Activated CD8-positive, alpha-beta memory T cell treated with anti-CD3 and anti-CD28 coated beads for 36 hours (primary cell): Measurements from ENCODE around the gene HRCT1. TPM values are rescaled to one million over a fixed set of nuclear protein-coding genes. Genes with fewer than 3 reads are reported as not detected.

ENCODE experiments used
- CTCF ChIA-PET: fragments of 350-600 bp; sonication (Branson Sonifier 250); formaldehyde crosslinking; loops from one replicate; lab custom pipeline; 2021; ENCODE audit warnings: antibody characterized with exemption; lab: Charles Lee
- POLR2A ChIA-PET: fragments of 350-600 bp; sonication (Branson Sonifier 250); formaldehyde crosslinking; loops from one replicate; lab custom pipeline; 2021; ENCODE audit warnings: antibody characterized with exemption; lab: Charles Lee
- total RNA-seq, 2 experiments: library from RNA; stranded (reverse); gene quantifications; one replicate each; pipeline ENCODE4 v1.2.3, GENCODE V29; 2021

HRCT1 gene
- total RNA-seq: not detected

- POLR2A ChIA-PET: interaction anchor here (0.6 kb wide), 1 partner anchor 380 kb away, joined by 3 read pairs; no protein-coding TSS in a partner anchor
- CTCF ChIA-PET: interaction anchor here (0.9 kb wide), 1 partner anchor 81 kb away, joined by 3 read pairs; no protein-coding TSS in a partner anchor
These were observed at the start of gene HRCT1 for GRCh38 chr9:35905912-35906679. Gene HRCT1, plus strand, starts transcription at chr9:35906202. Its CDS starts 86 bp downstream, at chr9:35906288.

GRCh38 chr9:35856206-35856605 lies 49.8 kb upstream of the HRCT1 start:
- ChIA-PET CTCF (no interaction called here), POLR2A (no interaction called here)

- ChIA-PET POLR2A (no interaction called here), CTCF (interaction anchor here (1.2 kb wide), 1 partner anchor 11 kb away, joined by 3 read pairs; no protein-coding TSS in a partner anchor)
These were observed 49.1 kb upstream of the HRCT1 start for GRCh38 chr9:35856882-35857281.

GRCh38 chr9:35858458-35858857 lies 47.5 kb upstream of the HRCT1 start:
- ChIA-PET POLR2A (no interaction called here), CTCF (interaction anchor here (0.6 to 1.1 kb wide), 3 partner anchors 10 to 470 kb away, joined by 3 to 4 read pairs (median 3); no protein-coding TSS in a partner anchor)

DNA sequence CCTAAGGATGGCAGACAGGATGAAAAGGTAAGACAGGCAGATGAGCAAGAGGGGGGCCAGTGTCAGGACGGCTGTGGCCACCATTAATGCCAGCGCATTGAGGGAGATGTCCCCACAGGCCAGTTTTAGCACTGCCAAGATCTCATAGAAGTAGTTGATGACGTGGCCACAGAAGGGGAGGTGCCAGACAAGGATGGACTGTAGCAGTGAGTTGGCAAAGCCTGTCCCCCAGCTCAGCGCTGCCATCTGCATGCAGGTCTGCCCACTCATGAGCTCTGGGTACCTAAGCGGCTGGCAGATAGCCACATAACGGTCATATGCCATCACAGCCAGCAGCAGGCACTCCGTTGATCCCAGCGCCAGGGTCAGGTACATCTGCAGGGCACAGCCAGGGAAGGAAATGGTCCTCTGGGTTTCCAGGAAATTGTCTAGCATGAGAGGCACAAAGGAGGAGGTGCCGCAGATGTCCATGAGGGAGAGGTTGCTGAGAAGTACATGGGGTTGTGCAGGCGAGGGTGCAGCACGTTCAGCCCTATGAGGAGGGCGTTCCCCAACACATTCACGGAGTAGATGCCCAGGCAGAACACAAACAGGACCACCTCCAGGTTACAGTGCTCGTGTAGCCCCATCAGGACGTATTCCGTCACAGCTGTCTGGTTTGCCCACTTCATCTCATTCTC lies 46.6 kb upstream of the HRCT1 start:
- POLR2A ChIA-PET: no interaction called here
- CTCF ChIA-PET: interaction anchor here (1.1 kb wide), 1 partner anchor 11 kb away, joined by 3 read pairs; no protein-coding TSS in a partner anchor

DNA sequence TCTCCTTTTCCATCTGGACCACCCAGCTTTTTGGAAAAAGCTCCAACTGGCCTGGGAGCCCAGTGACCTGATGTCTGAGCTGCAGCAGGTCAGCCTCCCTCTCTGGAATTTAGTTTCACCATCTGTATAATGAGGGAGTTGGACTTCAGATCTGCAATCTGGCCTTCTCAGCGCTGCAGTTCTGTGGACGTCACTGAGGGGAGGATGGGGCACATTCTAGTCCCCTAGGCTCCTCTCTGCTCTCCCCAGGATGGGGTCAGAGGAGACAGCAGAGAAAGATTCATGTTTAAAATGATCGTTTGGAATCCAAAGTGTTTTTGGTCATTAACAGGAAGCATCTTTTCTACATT lies 46.0 kb upstream of the HRCT1 start:
- POLR2A ChIA-PET: no interaction called here
- CTCF ChIA-PET: no interaction called here

GRCh38 chr9:35861161-35861897 lies 44.7 kb upstream of the HRCT1 start:
- POLR2A ChIA-PET: no interaction called here
- CTCF ChIA-PET: no interaction called here

DNA sequence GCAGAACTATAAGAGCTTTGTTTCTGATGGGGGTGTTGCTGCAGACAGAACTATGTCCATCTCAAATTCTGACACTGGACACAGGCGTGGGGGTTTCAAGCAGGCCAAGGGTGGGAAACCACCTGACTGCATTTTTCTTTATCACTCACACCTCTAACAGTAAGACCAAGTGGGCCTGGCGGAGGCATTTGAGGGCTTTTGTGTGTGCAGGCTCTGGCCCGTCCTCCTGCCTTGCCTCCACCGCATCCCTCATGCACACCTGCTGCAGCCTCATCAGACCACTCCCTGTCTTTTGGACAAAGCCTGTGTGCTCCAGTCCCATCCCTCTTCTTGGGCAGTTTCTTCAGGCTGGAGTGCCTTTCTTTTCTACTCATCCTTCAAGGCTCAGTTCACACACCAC lies 43.7 kb upstream of the HRCT1 start:
- ChIA-PET POLR2A (no interaction called here), CTCF (no interaction called here)

- ChIA-PET CTCF (no interaction called here), POLR2A (no interaction called here)
These were observed 42.4 kb upstream of the HRCT1 start for GRCh38 chr9:35863583-35863982.

DNA sequence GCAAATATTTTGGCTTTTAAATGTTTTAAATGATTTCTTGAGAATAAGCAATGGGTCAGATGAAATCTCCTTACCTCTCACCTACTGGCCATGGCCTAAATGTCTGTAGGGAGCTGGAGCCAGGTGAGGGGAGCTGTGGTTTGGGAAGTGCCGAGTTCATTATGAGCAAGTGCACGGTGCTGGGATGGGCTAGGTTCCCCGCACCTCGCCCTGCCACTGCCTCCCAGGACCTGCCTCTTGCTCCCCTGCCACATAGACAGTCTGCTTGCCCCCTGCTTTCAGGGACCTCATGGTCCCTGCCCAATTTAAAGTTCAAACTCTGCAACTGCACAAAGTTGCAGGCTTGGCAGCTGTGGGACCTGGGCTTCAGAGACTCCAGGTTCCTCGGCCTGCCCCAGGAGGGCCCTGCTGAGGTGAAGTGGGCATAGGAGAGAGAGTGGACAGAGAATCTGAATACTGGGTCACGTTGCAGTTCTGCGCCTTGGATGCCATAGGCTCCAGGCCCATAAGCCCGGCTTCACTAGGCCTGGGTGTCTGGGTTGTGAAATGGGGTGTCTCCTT lies 41.2 kb upstream of the HRCT1 start:
- CTCF ChIA-PET: interaction anchor here (0.5 kb wide), 1 partner anchor 934 kb away, joined by 4 read pairs; no protein-coding TSS in a partner anchor
- POLR2A ChIA-PET: no interaction called here

- POLR2A ChIA-PET: no interaction called here
- CTCF ChIA-PET: no interaction called here
These were observed 38.5 kb upstream of the HRCT1 start for GRCh38 chr9:35867538-35867937.

DNA sequence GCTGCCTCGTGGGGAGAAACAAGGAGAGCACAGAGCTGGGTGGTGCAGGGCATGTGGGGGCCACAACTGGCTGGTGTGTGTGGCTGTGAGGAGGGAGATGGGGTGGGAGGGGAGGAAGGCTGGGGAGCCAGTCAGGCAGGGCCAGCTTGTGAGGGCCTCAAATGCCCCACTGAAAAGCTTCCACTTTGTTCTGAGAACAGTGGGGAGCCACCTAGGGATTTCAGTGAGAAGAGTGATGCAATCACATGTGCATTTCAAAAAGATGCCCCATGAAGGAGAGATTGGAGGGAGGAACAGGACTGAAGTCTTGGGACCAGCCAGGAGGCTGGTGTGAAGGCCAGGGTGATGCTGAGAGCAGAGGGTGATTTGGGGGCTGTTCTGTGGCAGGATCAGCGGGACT lies 37.1 kb upstream of the HRCT1 start:
- ChIA-PET CTCF (no interaction called here), POLR2A (no interaction called here)

DNA sequence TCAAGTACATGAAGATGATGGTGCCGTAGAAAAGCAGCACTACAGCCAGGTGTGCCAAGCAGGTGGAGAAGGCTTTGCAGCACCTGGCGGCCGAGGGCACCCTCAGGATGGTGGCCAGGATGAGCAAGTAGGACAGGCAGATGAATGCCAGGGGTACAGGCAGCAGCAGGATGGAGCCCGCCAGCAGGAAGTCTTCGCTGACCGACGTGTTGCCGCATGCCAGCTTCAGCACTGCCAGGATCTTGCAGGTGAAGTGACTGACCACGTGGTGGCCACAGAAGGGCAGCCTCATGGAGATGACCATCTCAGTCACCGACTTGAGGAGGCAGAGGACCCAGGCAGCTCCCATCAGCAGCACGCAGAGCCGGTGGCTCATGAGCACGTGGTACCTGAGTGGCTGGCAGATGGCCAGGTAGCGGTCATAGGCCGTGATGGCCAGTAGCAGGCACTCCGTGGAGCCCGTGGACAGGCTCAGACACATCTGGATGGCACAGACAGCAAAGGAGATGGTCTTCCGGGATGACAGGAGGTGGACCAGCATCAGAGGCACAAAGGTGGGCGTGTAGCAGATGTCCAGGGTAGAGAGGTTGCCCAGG lies 36.3 kb upstream of the HRCT1 start:
- CTCF ChIA-PET: no interaction called here
- POLR2A ChIA-PET: no interaction called here

DNA sequence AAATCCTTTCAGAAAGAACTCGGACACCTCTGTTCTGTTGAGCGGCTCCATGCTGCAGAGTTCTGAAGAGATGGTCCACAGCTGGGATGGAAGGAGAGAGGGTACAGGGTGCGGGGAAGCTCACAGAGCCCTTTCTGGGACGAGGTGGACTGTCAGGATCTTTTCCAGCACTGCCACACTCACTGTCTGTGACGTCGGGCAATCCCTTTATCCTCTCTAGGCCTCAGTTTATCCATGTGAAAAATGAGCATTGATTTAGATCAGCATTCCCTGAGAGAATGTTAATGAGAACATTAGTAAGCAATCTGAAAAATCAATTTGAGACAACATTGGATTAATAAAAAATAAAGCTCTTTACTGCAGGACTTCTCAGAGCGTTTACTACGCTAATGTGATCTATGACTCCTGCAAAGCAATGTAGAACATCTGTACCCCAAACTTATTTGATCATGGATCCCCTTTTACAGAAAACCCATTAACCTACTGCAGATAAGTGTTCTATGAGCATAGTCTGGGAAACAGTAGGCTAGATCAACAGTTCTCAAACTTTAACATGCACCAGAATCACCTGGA lies 35.6 kb upstream of the HRCT1 start, which contains the start of gene OR13J1:
Gene OR13J1 (minus strand): TSS at position 51 of the 573 bp plus-strand sequence. CDS start 0 bp downstream, at position 51.
- POLR2A ChIA-PET: no interaction called here
- CTCF ChIA-PET: no interaction called here

- CTCF ChIA-PET: interaction anchor here (1.9 kb wide), 1 partner anchor 11 kb away, joined by 4 read pairs; no protein-coding TSS in a partner anchor
- POLR2A ChIA-PET: no interaction called here
These were observed 34.5 kb upstream of the HRCT1 start for GRCh38 chr9:35871545-35871944.

DNA sequence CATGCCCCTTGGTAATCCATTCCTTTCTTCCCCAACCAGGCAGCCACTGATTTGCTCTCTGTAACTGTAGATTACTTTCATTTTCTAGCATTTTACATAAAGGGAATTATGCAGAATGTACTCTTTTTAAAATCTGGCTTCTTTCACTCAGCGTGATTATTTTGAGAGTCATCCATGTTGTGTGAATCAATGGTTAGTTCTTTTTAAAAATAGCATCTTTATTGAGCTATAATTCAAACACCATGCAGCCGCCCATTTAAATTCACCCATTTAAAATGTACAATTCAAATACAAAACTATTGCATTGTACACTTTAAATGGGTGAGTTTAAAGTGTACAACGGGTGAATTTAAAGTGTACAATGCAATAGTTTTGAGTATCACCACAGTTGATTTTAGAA lies 33.5 kb upstream of the HRCT1 start:
- ChIA-PET CTCF (interaction anchor here (1.9 kb wide), 1 partner anchor 10 kb away, joined by 4 read pairs; no protein-coding TSS in a partner anchor), POLR2A (no interaction called here)

GRCh38 chr9:35882263-35882848 lies 23.6 kb upstream of the HRCT1 start:
- ChIA-PET CTCF (interaction anchor here (0.7 to 3.2 kb wide), 15 partner anchors 10 to 263 kb away, joined by 3 to 17 read pairs (median 3); partner anchors contain the start of gene SPAAR), POLR2A (no interaction called here)

DNA sequence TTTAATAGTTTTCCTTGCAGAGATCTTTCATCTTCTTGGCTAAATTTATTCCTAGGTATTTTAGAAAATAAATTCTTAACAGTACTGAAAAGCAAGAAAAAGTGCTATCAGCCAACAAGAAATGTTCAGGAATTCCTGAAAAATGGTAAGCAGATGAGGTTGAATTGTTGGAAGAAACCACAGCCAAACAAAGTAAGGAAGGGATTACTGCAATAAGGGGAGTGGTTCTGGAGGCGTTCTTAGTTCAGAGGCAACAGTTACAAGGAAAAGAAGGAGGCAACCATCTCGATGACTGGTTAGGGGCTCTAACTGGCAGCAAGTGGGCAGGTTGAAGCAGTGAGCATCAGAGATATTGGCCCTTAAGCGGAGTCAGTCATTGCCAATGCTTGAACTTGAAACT lies 23.0 kb upstream of the HRCT1 start:
- CTCF ChIA-PET: interaction anchor here (0.8 to 3.2 kb wide), 6 partner anchors 10 to 93 kb away, joined by 3 to 17 read pairs (median 4); no protein-coding TSS in a partner anchor
- POLR2A ChIA-PET: no interaction called here
